GM12872 (cell line): ENCODE measurements around the gene NUFIP2.

ENCODE experiments used
- CTCF ChIP-seq: IDR thresholded peaks from 3 replicates; pipeline ENCODE4 v1.5.1; 2011; ENCODE audit warnings: low read depth, mild to moderate bottlenecking, low read length, moderate library complexity; ENCODE audit not compliant: insufficient read depth

Gene NUFIP2

DNA sequence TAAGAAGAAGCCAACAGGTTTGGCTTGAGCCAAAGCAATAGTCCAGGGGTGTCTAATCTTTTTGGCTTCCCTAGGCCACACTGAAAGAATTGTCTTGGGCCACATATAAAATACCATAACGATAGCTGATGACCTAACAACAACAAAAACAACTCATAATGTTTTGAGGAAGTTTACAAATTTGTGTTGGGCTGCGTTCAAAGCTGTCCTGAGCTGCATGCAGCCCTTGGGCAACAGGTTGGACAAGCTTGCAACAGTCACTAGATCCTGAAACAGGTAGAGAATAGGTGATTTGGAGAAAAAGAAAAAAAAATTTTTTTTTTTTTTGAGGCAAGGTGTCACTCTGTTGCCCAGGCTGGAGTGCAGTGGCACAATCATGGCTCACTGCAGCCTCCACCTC is 42.8 kb downstream of the NUFIP2 start:
- no peak for TF ChIP-seq CTCF

DNA sequence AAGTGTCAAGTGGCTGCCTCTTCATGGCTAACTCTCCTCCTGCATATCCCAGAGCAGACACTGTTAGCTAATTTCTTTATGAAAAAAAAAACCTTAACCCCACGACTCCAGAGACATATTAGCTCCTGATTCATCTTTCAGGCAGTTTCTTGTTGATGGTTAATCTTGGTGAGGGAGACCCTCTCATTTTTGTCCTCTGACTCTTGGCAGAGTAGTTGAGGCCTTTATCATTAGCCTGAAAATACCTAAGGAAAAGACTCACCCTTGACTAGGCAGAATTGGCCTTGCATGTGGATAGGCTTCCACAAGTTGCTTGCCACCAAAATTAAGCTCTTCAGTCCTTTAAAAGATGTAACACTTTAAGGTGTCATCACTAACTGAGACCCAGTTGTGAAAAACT is 43.3 kb downstream of the NUFIP2 start:
- TF ChIP-seq CTCF = no peak

DNA sequence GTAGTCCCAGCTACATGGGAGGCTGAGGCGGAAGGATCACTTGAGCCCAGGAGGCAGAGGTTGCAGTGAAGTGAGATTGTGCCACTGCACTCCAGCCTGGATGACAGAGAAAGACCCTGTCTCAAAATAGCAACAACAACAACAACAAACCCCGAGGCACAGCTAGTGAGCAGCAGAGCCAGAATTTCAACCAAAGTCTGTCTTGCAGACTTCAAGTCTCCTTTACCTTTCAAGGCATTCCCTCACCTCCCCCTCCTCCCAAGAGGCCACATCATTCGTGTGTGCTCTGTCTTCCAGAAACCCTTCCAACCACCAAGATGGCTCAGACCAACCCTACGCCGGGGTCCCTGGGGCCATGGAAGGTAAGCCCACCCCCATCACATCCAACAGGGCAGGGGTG is 45.1 kb downstream of the NUFIP2 start:
- no peak for TF ChIP-seq CTCF

- TF ChIP-seq CTCF = no peak
Measured at GRCh38 chr17:29247219-29247618, 46.7 kb downstream of the NUFIP2 start.

GRCh38 chr17:29246628-29247027 is 47.3 kb downstream of the NUFIP2 start, which contains the start of gene CRYBA1:
CRYBA1 (plus strand) TSS chr17:29246859; CDS start chr17:29246864, 5 bp downstream.
- no peak for TF ChIP-seq CTCF

DNA sequence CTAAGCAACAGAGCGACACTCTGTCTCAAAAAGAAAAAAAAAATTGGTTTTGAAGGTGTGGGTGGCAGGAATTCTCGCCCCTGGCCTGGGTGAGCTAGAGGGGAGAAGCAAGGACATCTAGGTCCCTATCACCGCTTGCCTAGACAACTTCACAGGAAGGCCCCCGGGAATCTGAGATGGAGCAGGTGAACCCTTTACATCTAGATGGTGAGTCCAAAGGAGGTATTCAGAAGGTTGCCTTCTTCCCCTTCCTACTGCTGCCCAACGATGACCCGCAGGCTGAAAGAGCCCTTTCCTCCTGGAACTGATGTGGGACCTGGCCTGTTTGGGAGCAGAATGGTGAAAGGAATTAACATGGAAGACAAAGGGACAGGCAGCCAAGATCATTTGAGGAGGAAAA is 48.5 kb downstream of the NUFIP2 start:
- TF ChIP-seq CTCF = no peak

DNA sequence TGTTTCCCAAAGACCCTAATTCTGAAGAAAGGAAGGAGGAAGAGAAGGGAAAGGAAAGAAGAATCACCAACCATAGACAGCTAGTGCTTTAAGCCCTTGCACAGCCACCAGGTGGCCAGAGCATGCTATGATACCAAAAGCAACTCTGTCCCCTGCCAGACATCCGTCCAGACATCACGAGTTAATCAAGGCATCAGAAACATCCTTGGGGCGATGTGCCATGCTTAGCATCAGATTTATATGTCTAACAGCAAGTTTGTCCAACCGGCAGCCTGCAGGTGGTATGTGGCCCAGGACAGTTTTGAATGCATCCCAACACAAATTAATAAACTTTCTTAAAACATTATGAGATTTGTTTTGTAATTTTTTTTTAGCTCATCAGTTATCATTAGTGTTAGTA is 50.2 kb downstream of the NUFIP2 start:
- TF ChIP-seq CTCF = peak; percentile 70

DNA sequence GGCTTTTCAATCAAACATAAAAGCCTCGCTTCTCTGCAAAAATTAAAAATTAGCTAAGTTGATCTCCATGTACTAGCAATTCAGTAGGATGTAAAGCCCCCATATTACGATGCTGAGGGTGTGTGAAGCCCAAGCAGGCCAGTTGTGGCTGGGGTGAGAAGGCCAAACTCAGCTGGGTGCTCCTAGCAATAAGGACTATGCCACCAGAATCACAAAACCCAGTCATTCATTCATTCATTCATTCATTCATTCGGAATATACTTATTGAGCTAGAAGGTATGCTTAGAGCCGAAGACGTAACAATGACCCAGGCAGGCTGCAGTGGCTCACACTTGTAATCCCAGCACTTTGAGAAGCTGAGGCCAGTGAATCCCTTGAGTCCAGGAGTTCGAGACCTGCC is 51.2 kb downstream of the NUFIP2 start:
- no peak for TF ChIP-seq CTCF
